ENCODE results near the gene TRPM4.

DNA sequence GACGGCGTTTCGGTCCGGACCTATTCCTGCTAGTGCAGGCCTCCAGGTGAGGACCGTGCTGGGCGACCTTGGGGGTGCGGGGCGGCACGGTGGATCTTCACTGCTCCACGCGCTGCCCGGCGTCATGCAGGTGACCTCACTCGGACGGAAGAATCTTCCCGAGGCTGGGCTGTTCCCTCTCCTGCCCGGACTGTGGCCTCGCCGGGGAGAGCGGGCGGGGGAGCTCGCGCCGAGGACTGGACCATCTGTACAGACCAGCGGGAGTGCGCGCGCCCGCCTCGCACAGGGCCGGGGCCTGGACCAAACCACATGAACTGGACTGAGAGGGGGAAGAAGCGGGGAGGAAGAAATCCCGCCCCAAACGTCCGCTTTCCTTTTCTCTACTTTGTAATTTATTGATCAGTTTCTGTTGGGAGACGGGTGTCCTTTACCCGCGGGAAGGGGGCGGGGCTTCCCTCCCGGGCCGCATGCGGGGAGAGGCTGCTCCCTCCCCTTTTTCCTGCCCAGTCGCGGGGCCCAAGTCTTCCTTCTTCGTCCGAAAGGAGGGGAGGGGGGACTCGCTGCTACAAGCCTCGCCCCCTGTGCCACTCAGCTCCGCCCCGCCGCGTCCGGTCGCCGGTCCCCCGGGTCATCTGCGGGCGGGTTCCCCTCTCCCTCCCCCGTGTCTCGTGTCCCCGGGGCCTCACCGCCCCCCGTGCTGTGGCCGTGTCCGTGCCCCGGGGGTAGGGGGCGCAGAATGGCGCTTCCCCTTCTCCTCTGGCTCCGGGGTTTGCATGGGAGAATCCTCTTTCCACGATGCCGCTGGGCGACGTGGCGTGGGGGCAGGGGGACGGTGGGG lies 7.3 kb upstream of the TRPM4 start:
- peak; percentile 82 for TF ChIP-seq POLR2A (IDR thresholded peaks at IDR 0.05)
- TF ChIP-seq, protein P1, sequence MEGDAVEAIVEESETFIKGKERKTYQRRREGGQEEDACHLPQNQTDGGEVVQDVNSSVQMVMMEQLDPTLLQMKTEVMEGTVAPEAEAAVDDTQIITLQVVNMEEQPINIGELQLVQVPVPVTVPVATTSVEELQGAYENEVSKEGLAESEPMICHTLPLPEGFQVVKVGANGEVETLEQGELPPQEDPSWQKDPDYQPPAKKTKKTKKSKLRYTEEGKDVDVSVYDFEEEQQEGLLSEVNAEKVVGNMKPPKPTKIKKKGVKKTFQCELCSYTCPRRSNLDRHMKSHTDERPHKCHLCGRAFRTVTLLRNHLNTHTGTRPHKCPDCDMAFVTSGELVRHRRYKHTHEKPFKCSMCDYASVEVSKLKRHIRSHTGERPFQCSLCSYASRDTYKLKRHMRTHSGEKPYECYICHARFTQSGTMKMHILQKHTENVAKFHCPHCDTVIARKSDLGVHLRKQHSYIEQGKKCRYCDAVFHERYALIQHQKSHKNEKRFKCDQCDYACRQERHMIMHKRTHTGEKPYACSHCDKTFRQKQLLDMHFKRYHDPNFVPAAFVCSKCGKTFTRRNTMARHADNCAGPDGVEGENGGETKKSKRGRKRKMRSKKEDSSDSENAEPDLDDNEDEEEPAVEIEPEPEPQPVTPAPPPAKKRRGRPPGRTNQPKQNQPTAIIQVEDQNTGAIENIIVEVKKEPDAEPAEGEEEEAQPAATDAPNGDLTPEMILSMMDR (IDR thresholded peaks at IDR 0.05): no peak
